Pancreas (tissue), 10 donors: ENCODE results near the gene ACOX3. TPM values are rescaled to one million over a fixed set of nuclear protein-coding genes. Genes with fewer than 3 reads are reported as not detected.

Experiments used
- ATAC-seq, 4 donors: fragments of 200-7000 bp; cut with Tn5 transposase; one replicate each; pipeline versions ENCODE4 v1.8.0 to v1.9.1; 2020; ENCODE audit warnings: mild to moderate bottlenecking in 4 of 4, moderate library complexity in 4 of 4
- DNase-seq, 6 donors: peaks; one replicate each; pipeline ENCODE4 v3.0.0-alpha.2; 2020
- FAIRE-seq: peaks from 2 replicates; lab custom pipeline; 2012; peaks lifted over from hg19 to GRCh38; lab: Jason Lieb, UNC
- H3K27ac ChIP-seq, 4 donors: fragments of 200-600 bp; sonication (generic); 1 replicate in 3 of 4; 2 replicates in 1 of 4; pipeline versions ENCODE4 v1.5.0 to v1.8.0; 2020
- H3K27me3 ChIP-seq, 4 donors: fragments of 200-600 bp; one replicate each; pipeline ENCODE4 v1.8.0; 2021
- H3K36me3 ChIP-seq, 3 donors: fragments of 200-600 bp; sonication (generic) in 1 of 3; one replicate each; pipeline versions ENCODE4 v1.5.0 to v1.8.0; 2020 to 2021
- H3K4me1 ChIP-seq, 3 donors: fragments of 200-600 bp; one replicate each; pipeline ENCODE4 v1.8.0; 2021
- H3K4me3 ChIP-seq, 4 donors: fragments of 200-600 bp; sonication (generic) in 2 of 4; one replicate each; pipeline versions ENCODE4 v1.5.0 to v1.8.0; 2020 to 2021
- H3K9me3 ChIP-seq, 4 donors: fragments of 200-600 bp; one replicate each; pipeline ENCODE4 v1.8.0; 2021
- CTCF ChIP-seq, 4 donors: fragments of 200-600 bp; sonication (generic) in 3 of 4; IDR thresholded peaks; one replicate each; pipeline versions ENCODE4 v1.5.0 to v1.8.0; 2021; ENCODE audit warnings: antibody characterized with exemption in 4 of 4
- WGBS, 2 donors: extraction: QIAGEN DNeasy Blood & Tissue Kit; methylation state at CpG; one replicate each; pipeline ENCODE4 v1.1.7; 2013; 5-methylcytosine and 5-hydroxymethylcytosine counted together
- intact Hi-C, 3 donors: fragments of 100-400 bp; cut with DNase I; formaldehyde crosslinking; loops; one replicate each; pipeline versions ENCODE4 v1.11.1 to v1.14.2; 2022
- polyA plus RNA-seq, 2 donors: library from polyadenylated mRNA; stranded (reverse); fragments of 200-250 nt; gene quantifications; one replicate each; pipeline ENCODE4 v1.2.3, GENCODE V29; 2013
- total RNA-seq, 6 donors: library from RNA; stranded (reverse); fragmentation: NEBNext Ultra II Directional in 4 of 6; extraction: Animal tissue kit (Norgen Biotek cat#: 25700) in 4 of 6; gene quantifications; one replicate each; pipeline versions ENCODE4 v1.2.1 to v1.2.4, GENCODE V29; 2021 to 2023
- donor health status: healthy with polysubstance abuse.
- donor health status: DM: no; HTN: no; CAD: no; lungs with moderate emphysema.
- donor health status: DM: no; HTN: no; CAD: no.
- donor health status: control.
- donor health status: control.
- donor health status: Bipolar disorder and iron deficiency.
- donor health status: DM: yes; HTN: yes; CAD: no.
- donor health status: DM: no; HTN: no; CAD: no.
- donor health status: DM: no; HTN: no; CAD: no.
- donor health status: DM: yes; HTN: yes; CAD: no.

ACOX3 gene
- total and polyA plus RNA-seq, 8 donors, result 16.1 to 24.8 (median 18.6) TPM

DNA sequence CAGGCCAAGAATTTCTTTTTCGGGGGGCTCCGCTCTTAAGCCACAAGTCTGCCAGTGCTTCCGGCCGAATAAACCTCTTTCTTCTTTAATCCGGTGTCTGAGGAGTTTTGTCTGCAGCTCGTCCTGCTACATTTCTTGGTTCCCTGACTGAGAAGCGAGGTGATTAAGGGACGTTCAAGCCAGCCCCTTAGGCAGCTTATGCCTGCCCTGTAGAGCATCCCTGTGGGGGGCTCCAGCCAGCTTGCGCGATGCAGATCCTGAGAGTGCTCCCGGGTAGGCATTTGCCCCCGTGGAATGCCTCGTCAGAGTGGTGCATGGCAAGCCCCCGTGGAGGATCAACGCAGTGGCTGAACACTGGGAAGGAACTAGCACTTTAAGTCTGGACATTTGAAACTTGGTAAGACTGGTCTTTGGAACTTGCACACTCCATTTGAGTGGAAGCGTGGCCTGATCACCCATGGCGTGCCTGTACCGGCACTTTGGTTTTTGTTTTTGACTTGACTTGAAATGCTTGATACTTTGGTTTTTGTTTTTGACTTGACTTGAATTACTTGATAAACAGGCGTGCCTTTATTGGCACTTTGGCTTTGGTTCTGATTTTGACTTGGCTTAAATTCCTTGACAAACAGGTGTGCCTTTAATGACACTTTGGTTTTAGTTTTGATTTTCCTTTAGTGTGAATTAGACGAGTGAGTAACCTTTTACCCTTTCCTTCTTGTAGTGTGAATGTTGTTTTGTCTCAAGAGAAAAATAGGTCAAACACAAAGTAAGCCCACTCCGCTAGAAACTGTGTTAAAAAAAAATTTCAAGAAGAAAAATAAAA, 6.1 kb downstream of the ACOX3 start:
- Histone ChIP-seq H3K27ac (no peak overlapping the region), H3K36me3 (no peaks in the 10 kb centered on the region), H3K27me3 (no peaks in the 10 kb centered on the region), H3K4me1 (peaks cover 8 to 28% (median 14%) of the 10 kb centered on the region in 3 donors), H3K9me3 (no peaks in the 10 kb centered on the region), H3K4me3 (no peak overlapping the region)
- WGBS, 2 donors, result 77 to 79% methylated on average over 21 of the region's 21 CpGs
- intact Hi-C loops, result no loop called here
- no peak for FAIRE-seq
- DNase-seq, result no peak
- TF ChIP-seq CTCF (IDR thresholded peaks at IDR 0.05), result no peak
- ATAC-seq, result no peak

DNA sequence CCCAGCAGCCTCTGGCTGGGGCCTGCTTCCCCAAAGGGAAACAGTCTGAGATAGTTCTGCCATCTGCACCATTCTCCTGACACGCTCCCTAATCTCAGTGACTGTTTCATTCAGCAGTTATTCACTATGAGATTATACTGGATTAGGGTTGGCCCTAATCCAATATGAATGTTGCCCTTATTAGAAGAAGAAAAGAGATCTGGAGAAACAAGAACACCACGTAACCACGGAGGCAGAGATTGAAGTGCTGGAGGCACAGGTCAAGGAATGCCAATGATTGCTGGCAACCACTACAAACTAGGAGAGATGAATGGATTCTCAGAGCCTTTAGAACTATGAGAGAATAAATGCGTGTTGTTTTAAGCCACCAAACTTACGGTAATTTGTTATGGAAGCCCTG, 7.4 kb downstream of the ACOX3 start:
- no peaks in the 10 kb centered on the region for H3K27me3 ChIP-seq
- no peak for ATAC-seq
- WGBS, 2 donors, result 68 to 77% methylated on average over 5 of the region's 5 CpGs
- H3K36me3 ChIP-seq, result no peaks in the 10 kb centered on the region
- intact Hi-C loops, result no loop called here
- no peak for FAIRE-seq
- TF ChIP-seq CTCF (IDR thresholded peaks at IDR 0.05), result no peak
- H3K27ac ChIP-seq, result no peak overlapping the region
- H3K4me3 ChIP-seq, result no peak overlapping the region
- peaks cover 8 to 30% (median 14%) of the 10 kb centered on the region in 3 donors for H3K4me1 ChIP-seq
- H3K9me3 ChIP-seq, result no peaks in the 10 kb centered on the region
- no peak for DNase-seq

DNA sequence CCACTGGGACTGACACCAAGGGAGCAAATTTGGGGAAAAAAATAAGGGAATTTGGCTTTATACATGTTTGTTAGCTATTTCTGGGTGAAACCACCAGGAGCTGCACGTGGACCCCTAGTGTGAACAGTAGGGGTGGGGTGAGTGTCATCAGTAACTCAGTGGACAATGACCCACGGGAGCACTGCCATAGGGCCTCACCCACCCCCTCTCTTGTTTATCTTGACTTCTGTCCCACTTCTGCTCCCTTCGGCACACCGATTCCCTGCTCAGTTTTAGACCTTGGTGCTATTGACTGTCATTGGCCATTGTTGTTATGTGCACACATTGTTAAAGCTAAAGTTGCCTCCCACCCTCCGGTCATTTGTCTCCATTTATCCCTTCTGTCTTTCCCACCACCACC, 9.0 kb downstream of the ACOX3 start:
- ATAC-seq (no peak), DNase-seq (no peak), FAIRE-seq (no peak)
- intact Hi-C loops, result no loop called here
- no peaks in the 10 kb centered on the region for H3K27me3 ChIP-seq
- no peak overlapping the region for H3K4me3 ChIP-seq
- no peak overlapping the region for H3K27ac ChIP-seq
- peaks cover 8 to 27% (median 14%) of the 10 kb centered on the region in 3 donors for H3K4me1 ChIP-seq
- TF ChIP-seq CTCF (IDR thresholded peaks at IDR 0.05), result no peak
- WGBS, 2 donors, result 61 to 63% methylated on average over 5 of the region's 5 CpGs
- H3K36me3 ChIP-seq, result no peaks in the 10 kb centered on the region
- no peaks in the 10 kb centered on the region for H3K9me3 ChIP-seq

- Histone ChIP-seq H3K27me3 (no peaks in the 10 kb centered on the region), H3K36me3 (no peaks in the 10 kb centered on the region), H3K27ac (peak overlapping the region; percentile 69 to 88 (median 78)), H3K4me3 (peak overlapping the region; percentile 55 to 86 (median 78)), H3K4me1 (peaks cover 0 to 21% (median 0%) of the 10 kb centered on the region in 3 donors), H3K9me3 (no peaks in the 10 kb centered on the region)
- TF ChIP-seq CTCF (IDR thresholded peaks at IDR 0.05), result no peak
- FAIRE-seq (no peak), DNase-seq (peak; percentile 85 to 99 (median 97)), ATAC-seq (peak; percentile 97 to 99 (median 99))
- WGBS, 2 donors, result 2% methylated on average over 53 to 56 of the region's 56 CpGs
- intact Hi-C loops, result no loop called here
These were observed 12.0 kb downstream of the ACOX3 start for GRCh38 chr4:8428288-8429097.
